Osteoblast (primary cell): ENCODE data around the gene HSF5. TPM values are rescaled to one million over a fixed set of nuclear protein-coding genes. Genes with fewer than 3 reads are reported as not detected.

Source experiments
- DNase-seq: peaks from one replicate; pipeline ENCODE4 v3.0.0; 2011; ENCODE audit warnings: low spot score, mixed read lengths; ENCODE audit not compliant: insufficient read length; ENCODE audit errors: missing footprints
- H2AFZ ChIP-seq: 2 replicates; pipeline ENCODE4 v1.6.0; 2011; ENCODE audit warnings: mild to moderate bottlenecking, low read length
- H3K27ac ChIP-seq: 2 replicates; pipeline ENCODE4 v1.5.1; 2011; ENCODE audit warnings: mild to moderate bottlenecking, low read depth, low read length, moderate library complexity
- H3K27me3 ChIP-seq: 2 replicates; pipeline ENCODE4 v1.6.0; 2012; ENCODE audit warnings: mild to moderate bottlenecking, control low read depth, inconsistent platforms, low read length, moderate library complexity; ENCODE audit not compliant: insufficient read depth
- H3K36me3 ChIP-seq: 2 replicates; pipeline ENCODE4 v1.5.1; 2011; ENCODE audit warnings: mild to moderate bottlenecking, low read length, control low read depth, moderate library complexity; ENCODE audit not compliant: insufficient read depth
- H3K4me1 ChIP-seq: 2 replicates; pipeline ENCODE4 v1.5.1; 2011; ENCODE audit warnings: mild to moderate bottlenecking, low read length, control low read depth, moderate library complexity; ENCODE audit not compliant: insufficient read depth
- H3K4me2 ChIP-seq: 2 replicates; pipeline ENCODE4 v1.6.0; 2011; ENCODE audit warnings: mild to moderate bottlenecking, low read length; ENCODE audit not compliant: insufficient read depth
- H3K4me3 ChIP-seq: fragments of 200-600 bp; sonication (generic); 3 replicates; pipeline ENCODE4 v1.5.1; 2012; ENCODE audit warnings: mild to moderate bottlenecking, low read length, inconsistent platforms; ENCODE audit not compliant: insufficient read depth
- H3K79me2 ChIP-seq: 2 replicates; pipeline ENCODE4 v1.6.0; 2012; ENCODE audit warnings: mild to moderate bottlenecking, low read length, control low read depth, inconsistent platforms; ENCODE audit not compliant: insufficient read depth
- H3K9me3 ChIP-seq: 2 replicates; pipeline ENCODE4 v1.5.1; 2011; ENCODE audit warnings: low read depth, low read length, control low read depth
- H4K20me1 ChIP-seq: 2 replicates; pipeline ENCODE4 v1.6.0; 2012; ENCODE audit warnings: mild to moderate bottlenecking, low read length, control low read depth; ENCODE audit not compliant: insufficient read depth
- total RNA-seq: library from RNA; depleted of rRNA; stranded (reverse); fragments of >200 nt; gene quantifications from 2 replicates; pipeline ENCODE4 v1.2.3, GENCODE V29; 2012
- TF ChIP-seq, protein P1 (sequence below): IDR thresholded peaks from 2 replicates; pipeline ENCODE4 v1.5.1; 2011; ENCODE audit warnings: mild to moderate bottlenecking, low read depth, low read length, moderate library complexity; ENCODE audit errors: extremely low read depth

The HSF5 gene
- total RNA-seq, 1 donor, result under 0.01 TPM

GRCh38 chr17:58412064-58412703, 76.0 kb downstream of the HSF5 start:
- no peak for DNase-seq
- H3K4me2 ChIP-seq, result no peak overlapping the region
- H4K20me1 ChIP-seq, result no peaks in the 10 kb centered on the region
- no peak overlapping the region for H2AFZ ChIP-seq
- no peak overlapping the region for H3K4me3 ChIP-seq
- TF ChIP-seq, protein P1, sequence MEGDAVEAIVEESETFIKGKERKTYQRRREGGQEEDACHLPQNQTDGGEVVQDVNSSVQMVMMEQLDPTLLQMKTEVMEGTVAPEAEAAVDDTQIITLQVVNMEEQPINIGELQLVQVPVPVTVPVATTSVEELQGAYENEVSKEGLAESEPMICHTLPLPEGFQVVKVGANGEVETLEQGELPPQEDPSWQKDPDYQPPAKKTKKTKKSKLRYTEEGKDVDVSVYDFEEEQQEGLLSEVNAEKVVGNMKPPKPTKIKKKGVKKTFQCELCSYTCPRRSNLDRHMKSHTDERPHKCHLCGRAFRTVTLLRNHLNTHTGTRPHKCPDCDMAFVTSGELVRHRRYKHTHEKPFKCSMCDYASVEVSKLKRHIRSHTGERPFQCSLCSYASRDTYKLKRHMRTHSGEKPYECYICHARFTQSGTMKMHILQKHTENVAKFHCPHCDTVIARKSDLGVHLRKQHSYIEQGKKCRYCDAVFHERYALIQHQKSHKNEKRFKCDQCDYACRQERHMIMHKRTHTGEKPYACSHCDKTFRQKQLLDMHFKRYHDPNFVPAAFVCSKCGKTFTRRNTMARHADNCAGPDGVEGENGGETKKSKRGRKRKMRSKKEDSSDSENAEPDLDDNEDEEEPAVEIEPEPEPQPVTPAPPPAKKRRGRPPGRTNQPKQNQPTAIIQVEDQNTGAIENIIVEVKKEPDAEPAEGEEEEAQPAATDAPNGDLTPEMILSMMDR, result no peak
- H3K36me3 ChIP-seq, result no peaks in the 10 kb centered on the region
- peaks cover 12% of the 10 kb centered on the region for H3K27me3 ChIP-seq
- H3K9me3 ChIP-seq, result no peaks in the 10 kb centered on the region
- H3K4me1 ChIP-seq, result peaks cover under 1% of the 10 kb centered on the region
- no peak overlapping the region for H3K27ac ChIP-seq
- no peaks in the 10 kb centered on the region for H3K79me2 ChIP-seq

- TF ChIP-seq, protein P1, result no peak
- H3K9me3 ChIP-seq, result no peaks in the 10 kb centered on the region
- H3K27me3 ChIP-seq, result peaks cover 12% of the 10 kb centered on the region
- H3K27ac ChIP-seq, result no peak overlapping the region
- no peaks in the 10 kb centered on the region for H3K4me1 ChIP-seq
- no peaks in the 10 kb centered on the region for H3K36me3 ChIP-seq
- H3K4me2 ChIP-seq, result no peak overlapping the region
- no peak overlapping the region for H3K4me3 ChIP-seq
- no peak overlapping the region for H2AFZ ChIP-seq
- no peak for DNase-seq
- H3K79me2 ChIP-seq, result no peaks in the 10 kb centered on the region
- no peaks in the 10 kb centered on the region for H4K20me1 ChIP-seq
These were observed 76.8 kb downstream of the HSF5 start for GRCh38 chr17:58411408-58411894.

DNA sequence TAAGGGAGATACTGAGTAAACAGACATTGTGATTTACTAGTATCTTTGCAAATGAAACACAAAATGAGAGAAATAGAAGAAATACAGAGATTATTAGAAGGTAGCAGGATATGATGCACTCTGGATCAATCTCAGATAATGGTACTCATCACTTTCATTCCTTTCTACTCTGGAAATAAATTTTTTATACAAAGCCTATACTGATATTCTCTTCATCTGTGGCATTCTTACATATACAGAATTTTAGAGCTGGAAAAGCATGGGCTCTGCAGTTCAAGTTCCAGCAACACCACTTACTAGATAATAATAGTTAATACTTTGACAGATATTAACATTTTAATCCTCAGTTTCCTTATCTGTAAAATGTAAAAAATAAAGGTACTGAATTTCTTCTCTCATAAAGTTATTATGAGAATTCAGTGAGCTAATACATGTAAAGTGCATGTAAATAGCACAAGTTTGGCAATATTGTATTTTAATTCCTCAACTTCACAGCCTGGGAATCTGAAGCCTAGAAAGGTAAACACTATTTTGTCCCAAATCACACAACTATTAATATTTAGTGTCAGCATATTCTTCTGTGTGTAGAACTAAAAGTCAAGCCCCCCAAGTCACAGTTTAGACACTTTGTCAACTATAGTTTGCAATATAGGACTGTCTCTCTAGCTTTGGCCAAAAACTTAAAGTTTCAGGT, 77.3 kb downstream of the HSF5 start:
- no peaks in the 10 kb centered on the region for H3K79me2 ChIP-seq

DNA sequence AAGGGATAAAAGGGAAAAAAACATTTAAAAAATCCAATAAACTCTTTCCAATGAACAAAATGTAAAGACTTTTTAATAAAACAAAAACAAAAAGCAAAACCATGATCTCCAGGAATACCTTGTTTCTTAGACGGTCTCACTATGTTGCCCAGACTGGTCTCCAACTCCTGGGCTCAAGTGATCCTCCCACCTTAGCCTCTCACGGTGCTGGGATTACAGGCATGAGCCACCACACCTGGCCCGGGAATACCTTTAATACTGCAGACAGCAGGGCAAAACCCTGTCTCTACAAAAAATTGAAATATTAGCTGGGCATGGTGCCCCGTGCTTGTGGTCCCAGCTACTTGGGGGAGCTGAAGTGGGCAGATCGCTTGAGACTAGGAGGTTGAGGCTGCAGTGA, 78.8 kb downstream of the HSF5 start:
- TF ChIP-seq, protein P1, result no peak
- H3K4me1 ChIP-seq, result no peaks in the 10 kb centered on the region
- H3K27me3 ChIP-seq, result peaks cover 6% of the 10 kb centered on the region
- H3K27ac ChIP-seq, result no peak overlapping the region
- no peaks in the 10 kb centered on the region for H4K20me1 ChIP-seq
- DNase-seq, result no peak
- no peak overlapping the region for H2AFZ ChIP-seq
- H3K9me3 ChIP-seq, result no peaks in the 10 kb centered on the region
- H3K79me2 ChIP-seq, result no peaks in the 10 kb centered on the region
- no peaks in the 10 kb centered on the region for H3K36me3 ChIP-seq
- no peak overlapping the region for H3K4me3 ChIP-seq
- no peak overlapping the region for H3K4me2 ChIP-seq

More for the DNA sequence above, 77.3 kb downstream of the HSF5 start:
- H3K4me2 ChIP-seq, result no peak overlapping the region
- peaks cover 12% of the 10 kb centered on the region for H3K27me3 ChIP-seq
- H2AFZ ChIP-seq, result no peak overlapping the region
- H3K36me3 ChIP-seq, result no peaks in the 10 kb centered on the region
- TF ChIP-seq, protein P1, result no peak
- no peaks in the 10 kb centered on the region for H4K20me1 ChIP-seq
- no peak for DNase-seq
- H3K4me3 ChIP-seq, result no peak overlapping the region
- H3K4me1 ChIP-seq, result no peaks in the 10 kb centered on the region
- no peak overlapping the region for H3K27ac ChIP-seq
- H3K9me3 ChIP-seq, result no peaks in the 10 kb centered on the region
